Loucy (cell line): ENCODE data around the gene BIN1.

Source experiments
- H2AFZ ChIP-seq: fragments of 200-600 bp; sonication (generic); 2 replicates; pipeline ENCODE4 v1.6.0; 2016; ENCODE audit warnings: antibody characterized with exemption, mild to moderate bottlenecking, low read length, moderate library complexity
- H3F3A ChIP-seq: fragments of 200-600 bp; 2 replicates; pipeline ENCODE4 v1.6.0; 2016; ENCODE audit warnings: antibody characterized with exemption, low read depth, mild to moderate bottlenecking
- H3K27me3 ChIP-seq: fragments of 200-600 bp; sonication (generic); 2 replicates; pipeline ENCODE4 v1.6.1; 2014; ENCODE audit warnings: low read length, mild to moderate bottlenecking; ENCODE audit not compliant: insufficient read depth, poor library complexity, severe bottlenecking
- H3K36me3 ChIP-seq: fragments of 200-600 bp; sonication (generic); 2 replicates; pipeline ENCODE4 v1.6.1; 2016; ENCODE audit warnings: low read length; ENCODE audit not compliant: insufficient read depth
- H3K4me1 ChIP-seq: fragments of 200-600 bp; sonication (generic); 2 replicates; pipeline ENCODE4 v1.5.1; 2014; ENCODE audit warnings: low read length, mild to moderate bottlenecking; ENCODE audit not compliant: insufficient read depth, poor library complexity, severe bottlenecking
- H3K4me2 ChIP-seq: fragments of 200-600 bp; sonication (generic); 2 replicates; pipeline ENCODE4 v1.6.0; 2014; ENCODE audit warnings: antibody characterized with exemption, low read length, low read depth, mild to moderate bottlenecking; ENCODE audit not compliant: poor library complexity, severe bottlenecking
- H3K4me3 ChIP-seq: fragments of 200-600 bp; sonication (generic); 2 replicates; pipeline ENCODE4 v1.5.1; 2014; ENCODE audit warnings: low read length, mild to moderate bottlenecking, mixed read lengths; ENCODE audit not compliant: poor library complexity, severe bottlenecking
- H3K79me2 ChIP-seq: fragments of 200-600 bp; sonication (generic); 2 replicates; pipeline ENCODE4 v1.6.1; 2014; ENCODE audit warnings: low read length; ENCODE audit not compliant: insufficient read depth
- H3K9ac ChIP-seq: fragments of 200-600 bp; sonication (generic); 2 replicates; pipeline ENCODE4 v1.6.0; 2014; ENCODE audit warnings: mild to moderate bottlenecking, low read depth, low read length, moderate library complexity; ENCODE audit not compliant: poor library complexity, severe bottlenecking
- H3K9me2 ChIP-seq: fragments of 200-600 bp; sonication (generic); replicated peaks from 2 replicates; pipeline ENCODE4 v1.6.1; 2016; ENCODE audit warnings: low read depth, low read length, mixed read lengths
- H3K9me3 ChIP-seq: fragments of 200-600 bp; sonication (generic); 2 replicates; pipeline ENCODE4 v1.6.1; 2014; ENCODE audit warnings: mild to moderate bottlenecking, antibody characterized with exemption, low read length, low read depth; ENCODE audit not compliant: insufficient read depth
- H4K20me1 ChIP-seq: fragments of 200-600 bp; sonication (generic); 2 replicates; pipeline ENCODE4 v1.6.0; 2014; ENCODE audit warnings: antibody characterized with exemption, low read length, mild to moderate bottlenecking; ENCODE audit not compliant: insufficient read depth, poor library complexity, severe bottlenecking
- CTCF ChIP-seq: fragments of 200-600 bp; sonication (generic); conservative IDR thresholded peaks from 2 replicates; pipeline ENCODE4 v1.5.1; 2014; ENCODE audit warnings: mild to moderate bottlenecking, antibody characterized with exemption, low read length
- EZH2phosphoT487 ChIP-seq: fragments of 200-600 bp; IDR thresholded peaks from 2 replicates; pipeline ENCODE4 v1.6.1; 2018; ENCODE audit warnings: antibody characterized with exemption, mild to moderate bottlenecking, moderate library complexity, borderline replicate concordance

BIN1 gene, protein sequence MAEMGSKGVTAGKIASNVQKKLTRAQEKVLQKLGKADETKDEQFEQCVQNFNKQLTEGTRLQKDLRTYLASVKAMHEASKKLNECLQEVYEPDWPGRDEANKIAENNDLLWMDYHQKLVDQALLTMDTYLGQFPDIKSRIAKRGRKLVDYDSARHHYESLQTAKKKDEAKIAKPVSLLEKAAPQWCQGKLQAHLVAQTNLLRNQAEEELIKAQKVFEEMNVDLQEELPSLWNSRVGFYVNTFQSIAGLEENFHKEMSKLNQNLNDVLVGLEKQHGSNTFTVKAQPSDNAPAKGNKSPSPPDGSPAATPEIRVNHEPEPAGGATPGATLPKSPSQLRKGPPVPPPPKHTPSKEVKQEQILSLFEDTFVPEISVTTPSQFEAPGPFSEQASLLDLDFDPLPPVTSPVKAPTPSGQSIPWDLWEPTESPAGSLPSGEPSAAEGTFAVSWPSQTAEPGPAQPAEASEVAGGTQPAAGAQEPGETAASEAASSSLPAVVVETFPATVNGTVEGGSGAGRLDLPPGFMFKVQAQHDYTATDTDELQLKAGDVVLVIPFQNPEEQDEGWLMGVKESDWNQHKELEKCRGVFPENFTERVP

DNA sequence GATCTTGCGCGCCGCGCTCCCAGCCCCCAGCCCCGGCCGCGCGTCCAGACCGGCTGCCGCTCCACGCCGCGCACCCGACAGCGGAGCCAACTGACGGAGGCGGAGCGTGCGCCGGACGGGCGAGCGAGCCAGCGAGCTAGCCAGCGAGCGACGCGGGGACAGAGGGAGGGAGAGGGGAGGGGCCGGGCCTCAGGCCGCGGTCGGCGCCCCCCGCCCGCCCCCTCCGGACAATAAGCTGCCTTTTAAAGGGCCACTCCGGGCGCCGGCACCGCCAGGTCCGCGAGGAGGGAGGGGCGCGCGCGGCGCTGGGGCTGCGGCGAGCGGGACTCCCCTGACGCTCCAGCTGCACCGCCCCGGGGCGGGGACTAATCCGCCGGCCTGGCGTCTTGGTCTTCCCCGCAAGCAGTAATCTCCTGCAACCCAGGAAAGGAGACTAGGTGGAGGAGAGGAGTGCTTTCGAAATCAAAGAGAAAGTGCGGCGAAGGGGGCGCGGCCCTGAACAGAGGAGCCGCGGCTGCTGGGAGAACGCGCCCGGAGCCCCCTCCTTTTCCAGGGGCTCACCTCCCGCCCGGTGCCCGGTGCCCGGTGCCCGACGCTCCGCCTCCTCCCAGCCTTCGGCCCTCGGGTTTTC, at the start of gene BIN1:
Gene BIN1 (minus strand): TSS at position 164 of the 631 bp plus-strand sequence. CDS start 211 bp downstream, outside the sequence.
- no peaks in the 10 kb centered on the region for H3K36me3 ChIP-seq
- TF ChIP-seq EZH2phosphoT487 (no peak), CTCF (no peak)
- peak within 1 kb of the TSS; percentile 83 for H3K4me2 ChIP-seq
- H3F3A ChIP-seq: no peaks in the 10 kb centered on the region
- H2AFZ ChIP-seq: peak within 1 kb of the TSS; percentile 99
- H3K9me3 ChIP-seq: no peaks in the 10 kb centered on the region
- peaks cover 13% of the 10 kb centered on the region for H3K27me3 ChIP-seq
- no peaks in the 10 kb centered on the region for H3K4me1 ChIP-seq
- peak within 1 kb of the TSS; percentile 58 for H3K9ac ChIP-seq
- H3K79me2 ChIP-seq: no peaks in the 10 kb centered on the region
- H3K4me3 ChIP-seq: peak within 1 kb of the TSS; percentile 83
- no peaks in the 10 kb centered on the region for H3K9me2 ChIP-seq
- H4K20me1 ChIP-seq: no peaks in the 10 kb centered on the region

DNA sequence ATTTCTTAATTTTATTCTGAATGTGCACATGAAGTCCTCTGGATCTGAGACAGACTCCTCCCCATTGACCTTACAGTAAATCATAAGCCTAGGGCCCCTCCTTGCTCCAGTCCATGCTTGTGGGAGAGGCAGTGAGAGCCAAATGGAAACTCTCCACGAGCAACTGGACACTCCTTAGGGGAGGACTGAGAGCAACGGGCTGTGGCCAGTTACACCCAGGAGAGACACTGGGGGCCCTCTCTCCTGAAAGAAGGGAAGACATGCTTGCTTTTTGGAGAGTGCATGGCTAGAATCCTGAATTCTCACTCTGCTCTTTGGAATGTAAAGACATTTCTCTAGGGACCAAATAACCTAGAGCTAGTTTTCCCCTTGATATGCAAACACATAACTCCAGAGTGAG, 49.0 kb upstream of the BIN1 start:
- Histone ChIP-seq H3K9me2 (no peaks in the 10 kb centered on the region), H3K36me3 (no peaks in the 10 kb centered on the region), H3F3A (no peaks in the 10 kb centered on the region), H3K4me1 (no peaks in the 10 kb centered on the region), H3K4me3 (no peak overlapping the region), H3K4me2 (no peak overlapping the region), H2AFZ (no peak overlapping the region), H3K9ac (no peak overlapping the region), H4K20me1 (no peaks in the 10 kb centered on the region), H3K9me3 (peaks cover 7% of the 10 kb centered on the region; the same call in 1 of the 2 replicates), H3K27me3 (no peaks in the 10 kb centered on the region), H3K79me2 (no peaks in the 10 kb centered on the region)
- TF ChIP-seq CTCF (no peak), EZH2phosphoT487 (no peak)

- H3K4me1 ChIP-seq: no peaks in the 10 kb centered on the region
- no peaks in the 10 kb centered on the region for H4K20me1 ChIP-seq
- H3K9me2 ChIP-seq: no peaks in the 10 kb centered on the region
- H3K9me3 ChIP-seq: peaks cover 7% of the 10 kb centered on the region; the same call in 1 of the 2 replicates
- no peak for TF ChIP-seq CTCF
- TF ChIP-seq EZH2phosphoT487: no peak
- no peaks in the 10 kb centered on the region for H3K36me3 ChIP-seq
- H3K9ac ChIP-seq: no peak overlapping the region
- H3K4me2 ChIP-seq: no peak overlapping the region
- H2AFZ ChIP-seq: no peak overlapping the region
- H3F3A ChIP-seq: no peaks in the 10 kb centered on the region
- H3K4me3 ChIP-seq: no peak overlapping the region
- H3K79me2 ChIP-seq: no peaks in the 10 kb centered on the region
- no peaks in the 10 kb centered on the region for H3K27me3 ChIP-seq
These were observed 48.2 kb upstream of the BIN1 start for GRCh38 chr2:127155028-127155581.
